Large intestine (tissue), 3 donors: ENCODE measurements around the gene GLG1. TPM values are rescaled to one million over a fixed set of nuclear protein-coding genes. Genes with fewer than 3 reads are reported as not detected.
"Not testable (repeated sequence)": the region's sequence is repeated elsewhere in the genome, so short reads cannot be mapped to it uniquely, and the experiment has no call there.

ENCODE experiments used
- DNase-seq, 2 donors: peaks; one replicate each; pipeline versions ENCODE4 v3.0.0 to v3.0.0-alpha.2; 2013
- H3K27ac ChIP-seq: one replicate; pipeline ENCODE4 v1.5.1; 2013; ENCODE audit warnings: low read length
- H3K27me3 ChIP-seq: 2 replicates; pipeline ENCODE4 v1.6.1; 2013; ENCODE audit warnings: low read length; ENCODE audit not compliant: control insufficient read depth, insufficient read depth
- H3K36me3 ChIP-seq: 2 replicates; pipeline ENCODE4 v1.6.1; 2013; ENCODE audit warnings: low read length; ENCODE audit not compliant: control insufficient read depth, insufficient read depth
- H3K4me1 ChIP-seq: one replicate; pipeline ENCODE4 v1.6.1; 2013; ENCODE audit warnings: low read length; ENCODE audit not compliant: control insufficient read depth, insufficient read depth
- H3K4me3 ChIP-seq: one replicate; pipeline ENCODE4 v1.5.1; 2013; ENCODE audit warnings: low read length
- H3K9me3 ChIP-seq: one replicate; pipeline ENCODE4 v1.6.1; 2013; ENCODE audit warnings: mild to moderate bottlenecking, low read depth, low read length, moderate library complexity; ENCODE audit not compliant: control insufficient read depth
- WGBS: methylation state at CpG from one replicate; pipeline ENCODE4 v1.1.5; 2013; ENCODE audit warnings: low lambda C conversion rate; ENCODE audit not compliant: insufficient coverage; 5-methylcytosine and 5-hydroxymethylcytosine counted together
- polyA plus RNA-seq: library from polyadenylated mRNA; unstranded; fragments of 120-200 nt; gene quantifications from one replicate; pipeline ENCODE4 v1.2.1, GENCODE V29; 2013

The GLG1 gene
- polyA plus RNA-seq, 1 donor, result 87.7 TPM

GRCh38 chr16:74398212-74398895 lies 208.6 kb downstream of the GLG1 start:
- no CpG with 5 or more reads among the region's 15 CpGs for WGBS
- H3K36me3 ChIP-seq, H3K4me1 ChIP-seq, H3K27me3 ChIP-seq, H3K9me3 ChIP-seq, H3K4me3 ChIP-seq, DNase-seq, H3K27ac ChIP-seq: not testable (repeated sequence)

Other genes with a start within 250 kb of the GLG1 start
- gene NPIPB15, start 230.8 kb downstream of the GLG1 start, polyA plus RNA-seq, result 18.8 TPM
- gene CLEC18B, start 185.6 kb downstream of the GLG1 start, polyA plus RNA-seq, result 2.8 TPM
- 19.7 TPM for gene RFWD3, start 59.8 kb upstream of the GLG1 start, polyA plus RNA-seq
- gene MLKL, start 93.7 kb upstream of the GLG1 start, polyA plus RNA-seq, result 9.6 TPM
- gene FA2H, start 167.7 kb upstream of the GLG1 start, polyA plus RNA-seq, result 10.4 TPM